PC-9 (cell line): ENCODE results near the gene ZFHX3. TPM values are rescaled to one million over a fixed set of nuclear protein-coding genes. Genes with fewer than 3 reads are reported as not detected.

ENCODE experiments used
- BruUV-seq: library from RNA; stranded (reverse); fragments of 400-500 nt; replicated peaks from 2 replicates; lab custom pipeline; 2021; lab: Mats Ljungman, UMichigan
- CTCF ChIA-PET: fragments of 300-600 bp; sonication (Branson Sonifier 250); formaldehyde crosslinking; loops from one replicate; lab custom pipeline; 2022; ENCODE audit warnings: antibody characterized with exemption; lab: Charles Lee
- POLR2A ChIA-PET: fragments of 300-600 bp; sonication (Branson Sonifier 250); formaldehyde crosslinking; loops from one replicate; lab custom pipeline; 2022; ENCODE audit warnings: antibody characterized with exemption; ENCODE audit not compliant: unreplicated experiment; lab: Charles Lee
- DNase-seq, 2 experiments: peaks; one replicate each; pipeline versions ENCODE4 v3.0.0 to v3.0.0-alpha.2; 2015 to 2022; ENCODE audit warnings: mixed read lengths in 1 of 2
- H2AFZ ChIP-seq: fragments of 200-600 bp; sonication (generic); 2 replicates; pipeline ENCODE4 v1.8.1; 2017; ENCODE audit warnings: antibody characterized with exemption
- H3F3A ChIP-seq: fragments of 200-600 bp; sonication (generic); 2 replicates; pipeline ENCODE4 v1.8.1; 2017; ENCODE audit warnings: antibody characterized with exemption, mild to moderate bottlenecking, low read depth; ENCODE audit not compliant: insufficient read depth
- H3K27ac ChIP-seq: fragments of 200-600 bp; sonication (generic); 2 replicates; pipeline ENCODE4 v1.6.1; 2016; ENCODE audit warnings: mixed run types
- H3K27me3 ChIP-seq: fragments of 200-600 bp; sonication (generic); 2 replicates; pipeline ENCODE4 v1.6.1; 2016; ENCODE audit warnings: low read depth, mixed run types; ENCODE audit not compliant: insufficient read depth
- H3K36me3 ChIP-seq: fragments of 200-600 bp; sonication (generic); 2 replicates; pipeline ENCODE4 v1.6.1; 2016; ENCODE audit warnings: low read depth, mixed run types
- H3K4me1 ChIP-seq: fragments of 200-600 bp; sonication (generic); replicated peaks from 2 replicates; pipeline ENCODE4 v1.6.1; 2016; ENCODE audit warnings: mixed run types; ENCODE audit not compliant: insufficient read depth
- H3K4me2 ChIP-seq: fragments of 200-600 bp; sonication (generic); 2 replicates; pipeline ENCODE4 v1.6.1; 2017; ENCODE audit warnings: mixed run types
- H3K4me3 ChIP-seq: fragments of 200-600 bp; sonication (generic); 2 replicates; pipeline ENCODE4 v1.6.1; 2016; ENCODE audit warnings: mixed run types
- H3K79me2 ChIP-seq: fragments of 200-600 bp; sonication (generic); 2 replicates; pipeline ENCODE4 v1.6.1; 2017; ENCODE audit warnings: low read depth, mixed run types
- H3K9me2 ChIP-seq: fragments of 200-600 bp; sonication (generic); 2 replicates; pipeline ENCODE4 v1.8.1; 2017; ENCODE audit warnings: mild to moderate bottlenecking; ENCODE audit not compliant: insufficient read depth
- H3K9me3 ChIP-seq: fragments of 200-600 bp; sonication (generic); 2 replicates; pipeline ENCODE4 v1.8.1; 2016; ENCODE audit warnings: low read depth; ENCODE audit not compliant: insufficient read depth
- H4K20me1 ChIP-seq: fragments of 200-600 bp; sonication (generic); 2 replicates; pipeline ENCODE4 v1.8.1; 2017; ENCODE audit not compliant: insufficient read depth
- EZH2 ChIP-seq: fragments of 200-600 bp; sonication (generic); IDR thresholded peaks from 2 replicates; pipeline ENCODE4 v1.8.0; 2017; ENCODE audit warnings: antibody characterized with exemption, low read depth
- intact Hi-C: fragments of 100-400 bp; cut with micrococcal nuclease; formaldehyde crosslinking; loops from one replicate; pipeline ENCODE4 v1.10.0; 2022; ENCODE audit not compliant: unreplicated experiment
- total RNA-seq: library from RNA; stranded (reverse); gene quantifications from 2 replicates; pipeline ENCODE4 v1.2.3, GENCODE V29; 2021
- TF ChIP-seq, protein P1 (sequence below): fragments of 200-600 bp; sonication (generic); conservative IDR thresholded peaks from 2 replicates; pipeline ENCODE4 v1.6.1; 2017; ENCODE audit warnings: mixed run types, antibody characterized with exemption, mild to moderate bottlenecking, moderate library complexity

ZFHX3 gene
- total RNA-seq, 1 experiment from 2014 or later, result 23.1 TPM

DNA sequence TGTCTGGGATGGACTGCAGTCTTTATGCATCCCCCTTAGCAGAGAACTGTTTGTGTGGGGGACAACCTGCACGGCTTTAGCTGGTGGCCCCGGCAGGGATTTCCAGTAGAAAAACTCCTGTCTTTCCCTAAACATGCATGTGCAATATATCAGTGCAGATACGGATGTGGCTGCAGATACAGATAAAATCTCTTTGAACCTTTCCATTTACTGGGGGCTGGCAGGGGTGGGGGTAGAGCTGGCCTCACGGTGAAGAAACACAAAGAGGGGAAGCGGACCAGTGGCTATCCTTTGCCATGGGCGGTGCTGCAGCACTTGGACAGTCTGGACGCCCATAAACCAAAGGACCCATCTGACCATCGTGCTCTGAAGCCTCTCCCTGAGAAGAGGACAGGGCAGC, 201.3 kb downstream of the ZFHX3 start:
- Histone ChIP-seq H3F3A (no peaks in the 10 kb centered on the region; the same call in 1 of the 2 replicates), H3K9me2 (no peaks in the 10 kb centered on the region), H3K27ac (no peak overlapping the region), H4K20me1 (no peaks in the 10 kb centered on the region), H3K4me1 (peaks cover 19% of the 10 kb centered on the region), H3K79me2 (peaks cover 23% of the 10 kb centered on the region; the same call in 1 of the 2 replicates), H2AFZ (no peak overlapping the region), H3K4me2 (no peak overlapping the region), H3K27me3 (no peaks in the 10 kb centered on the region), H3K9me3 (no peaks in the 10 kb centered on the region), H3K36me3 (no peaks in the 10 kb centered on the region; the same call in 1 of the 2 replicates), H3K4me3 (no peak overlapping the region)
- DNase-seq, result no peak
- intact Hi-C loops, result no loop called here
- CTCF ChIA-PET, result no interaction called here
- POLR2A ChIA-PET, result no interaction called here
- TF ChIP-seq, protein P1, sequence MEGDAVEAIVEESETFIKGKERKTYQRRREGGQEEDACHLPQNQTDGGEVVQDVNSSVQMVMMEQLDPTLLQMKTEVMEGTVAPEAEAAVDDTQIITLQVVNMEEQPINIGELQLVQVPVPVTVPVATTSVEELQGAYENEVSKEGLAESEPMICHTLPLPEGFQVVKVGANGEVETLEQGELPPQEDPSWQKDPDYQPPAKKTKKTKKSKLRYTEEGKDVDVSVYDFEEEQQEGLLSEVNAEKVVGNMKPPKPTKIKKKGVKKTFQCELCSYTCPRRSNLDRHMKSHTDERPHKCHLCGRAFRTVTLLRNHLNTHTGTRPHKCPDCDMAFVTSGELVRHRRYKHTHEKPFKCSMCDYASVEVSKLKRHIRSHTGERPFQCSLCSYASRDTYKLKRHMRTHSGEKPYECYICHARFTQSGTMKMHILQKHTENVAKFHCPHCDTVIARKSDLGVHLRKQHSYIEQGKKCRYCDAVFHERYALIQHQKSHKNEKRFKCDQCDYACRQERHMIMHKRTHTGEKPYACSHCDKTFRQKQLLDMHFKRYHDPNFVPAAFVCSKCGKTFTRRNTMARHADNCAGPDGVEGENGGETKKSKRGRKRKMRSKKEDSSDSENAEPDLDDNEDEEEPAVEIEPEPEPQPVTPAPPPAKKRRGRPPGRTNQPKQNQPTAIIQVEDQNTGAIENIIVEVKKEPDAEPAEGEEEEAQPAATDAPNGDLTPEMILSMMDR, result no peak
- no peak for TF ChIP-seq EZH2
- no TSS peak for BruUV-seq

- ChIA-PET CTCF (no interaction called here), POLR2A (no interaction called here)
- Histone ChIP-seq H2AFZ (no peak overlapping the region), H3K4me3 (no peak overlapping the region), H3K79me2 (peaks cover 28% of the 10 kb centered on the region; the same call in 1 of the 2 replicates), H3F3A (no peaks in the 10 kb centered on the region; the same call in 1 of the 2 replicates), H3K9me2 (no peaks in the 10 kb centered on the region), H3K9me3 (no peaks in the 10 kb centered on the region), H3K4me2 (no peak overlapping the region), H3K27ac (no peak overlapping the region), H3K27me3 (no peaks in the 10 kb centered on the region), H3K36me3 (no peaks in the 10 kb centered on the region; the same call in 1 of the 2 replicates), H3K4me1 (peaks cover 19% of the 10 kb centered on the region), H4K20me1 (no peaks in the 10 kb centered on the region)
- no peak for TF ChIP-seq EZH2
- TF ChIP-seq, protein P1, result no peak
- DNase-seq, result no peak
- intact Hi-C loops, result no loop called here
- BruUV-seq, result no TSS peak
Measured at GRCh38 chr16:72845322-72846020, 202.5 kb downstream of the ZFHX3 start.

- intact Hi-C loops, result no loop called here
- no peaks in the 10 kb centered on the region; the same call in 1 of the 2 replicates for H3K36me3 ChIP-seq
- TF ChIP-seq, protein P1, result no peak
- CTCF ChIA-PET, result no interaction called here
- POLR2A ChIA-PET, result interaction anchor here (0.7 kb wide), 1 partner anchor 200 kb away, joined by 3 read pairs; no protein-coding TSS in a partner anchor
- no peaks in the 10 kb centered on the region for H4K20me1 ChIP-seq
- H3K27me3 ChIP-seq, result no peaks in the 10 kb centered on the region
- no peak overlapping the region for H2AFZ ChIP-seq
- H3K4me2 ChIP-seq, result no peak overlapping the region
- H3K9me3 ChIP-seq, result no peaks in the 10 kb centered on the region
- H3K79me2 ChIP-seq, result peaks cover 28% of the 10 kb centered on the region; the same call in 1 of the 2 replicates
- no peak overlapping the region for H3K4me3 ChIP-seq
- no peak for DNase-seq
- BruUV-seq, result no TSS peak
- H3K27ac ChIP-seq, result no peak overlapping the region
- H3K4me1 ChIP-seq, result peaks cover 16% of the 10 kb centered on the region
- H3K9me2 ChIP-seq, result no peaks in the 10 kb centered on the region
- no peaks in the 10 kb centered on the region; the same call in 1 of the 2 replicates for H3F3A ChIP-seq
Measured at GRCh38 chr16:72844225-72844920, 203.6 kb downstream of the ZFHX3 start.
